ENCODE data around the gene PSTPIP1. TPM values are rescaled to one million over a fixed set of nuclear protein-coding genes. Genes with fewer than 3 reads are reported as not detected.

The PSTPIP1 gene
- total RNA-seq, 1 experiment from 2014 or later, result not detected

DNA sequence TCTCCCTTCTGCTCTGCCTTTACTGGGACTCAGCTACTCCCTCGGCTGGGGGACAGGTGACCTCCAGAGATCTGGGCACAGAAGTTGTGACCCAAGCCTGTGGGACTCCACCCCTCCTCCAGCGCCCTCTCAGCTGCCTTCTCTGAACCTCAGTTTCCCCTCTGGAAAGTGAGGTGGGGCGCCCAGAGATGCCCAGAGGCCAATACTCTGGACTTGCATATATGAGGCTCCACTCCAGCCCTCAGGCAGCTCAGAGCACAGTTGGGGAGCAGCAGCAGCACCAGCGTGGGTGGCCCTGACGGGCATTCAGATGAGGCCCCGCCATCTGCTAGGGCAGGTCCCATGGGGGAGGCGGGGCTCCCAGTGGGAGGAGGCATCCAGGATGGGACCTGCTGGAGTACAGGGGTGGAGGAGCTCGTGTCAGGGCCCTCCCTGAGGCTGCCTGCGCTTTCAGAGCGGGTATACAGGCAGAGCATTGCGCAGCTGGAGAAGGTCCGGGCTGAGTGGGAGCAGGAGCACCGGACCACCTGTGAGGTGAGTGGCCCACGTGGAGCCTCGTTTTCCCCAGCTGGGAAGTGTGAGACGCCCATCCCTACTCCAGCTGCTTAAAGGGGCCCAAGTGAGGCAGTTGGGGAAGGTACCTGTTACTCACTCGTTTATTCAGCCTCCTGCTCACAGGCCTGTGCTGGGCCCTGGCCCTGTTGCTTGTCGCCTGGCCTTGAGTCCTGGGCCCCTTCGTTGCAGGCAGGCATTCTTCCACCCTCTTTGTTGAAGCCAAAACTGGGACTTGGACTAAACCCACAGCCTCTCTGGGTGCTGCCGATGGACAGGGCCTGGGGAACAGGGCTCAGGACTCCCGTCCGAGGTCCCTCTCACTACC, 35.4 kb downstream of the PSTPIP1 start:
- DNase-seq (ENCODE audit: low read depth), result no peak

DNA sequence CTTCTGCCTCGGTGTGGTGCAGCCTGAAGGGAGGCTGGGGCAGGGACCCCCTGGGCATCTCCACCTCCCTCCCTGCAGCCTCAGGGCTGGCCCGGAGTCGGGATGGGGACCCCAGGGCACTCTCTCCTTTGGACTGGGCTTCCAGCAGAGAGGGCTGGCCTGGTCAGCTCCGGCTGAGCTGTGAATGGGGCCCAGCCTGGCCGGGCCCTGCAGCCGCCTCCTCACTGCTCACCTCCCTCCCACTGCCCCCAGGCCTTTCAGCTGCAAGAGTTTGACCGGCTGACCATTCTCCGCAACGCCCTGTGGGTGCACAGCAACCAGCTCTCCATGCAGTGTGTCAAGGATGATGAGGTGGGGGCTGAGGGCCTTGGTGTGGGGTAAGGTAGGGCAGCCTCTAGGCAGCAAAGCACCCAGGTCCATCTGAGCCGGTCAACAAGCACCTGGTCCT, 36.0 kb downstream of the PSTPIP1 start:
- DNase-seq (ENCODE audit: low read depth), result no peak

DNA sequence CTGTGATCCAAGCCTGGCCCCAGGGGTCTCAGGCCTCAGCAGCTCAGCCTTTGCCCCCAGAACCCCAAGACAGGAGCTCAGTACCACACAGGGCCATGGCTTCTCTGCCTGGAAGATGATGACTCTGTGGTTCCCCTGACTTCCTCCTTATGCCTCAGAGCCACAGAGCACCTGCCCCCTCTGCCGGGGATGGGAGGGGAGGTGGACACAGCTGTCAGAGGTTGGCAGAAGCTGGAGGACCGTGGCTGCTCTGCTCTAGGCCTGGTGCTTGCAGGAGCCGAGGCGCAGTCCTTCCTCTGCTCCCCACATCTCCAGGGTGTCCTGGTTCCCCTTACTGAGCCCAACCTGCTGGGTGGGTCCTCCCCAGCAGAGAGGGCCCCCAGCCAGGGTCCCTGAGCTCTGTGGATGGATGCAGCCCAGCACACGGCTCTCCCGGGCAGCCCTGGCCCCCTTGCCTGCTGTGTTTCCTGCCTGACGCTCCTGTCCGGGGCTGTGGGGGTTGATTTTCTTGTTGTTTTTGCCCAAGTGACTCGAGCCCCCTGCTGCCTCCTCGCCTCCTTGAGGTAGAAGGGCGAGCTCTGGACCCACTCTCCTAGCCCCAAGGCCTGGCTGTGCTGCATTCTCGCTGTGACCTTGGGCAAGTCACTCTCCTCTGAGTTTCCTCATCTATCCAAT, 36.6 kb downstream of the PSTPIP1 start:
- peak; percentile 61 for DNase-seq (ENCODE audit: low read depth)

DNA sequence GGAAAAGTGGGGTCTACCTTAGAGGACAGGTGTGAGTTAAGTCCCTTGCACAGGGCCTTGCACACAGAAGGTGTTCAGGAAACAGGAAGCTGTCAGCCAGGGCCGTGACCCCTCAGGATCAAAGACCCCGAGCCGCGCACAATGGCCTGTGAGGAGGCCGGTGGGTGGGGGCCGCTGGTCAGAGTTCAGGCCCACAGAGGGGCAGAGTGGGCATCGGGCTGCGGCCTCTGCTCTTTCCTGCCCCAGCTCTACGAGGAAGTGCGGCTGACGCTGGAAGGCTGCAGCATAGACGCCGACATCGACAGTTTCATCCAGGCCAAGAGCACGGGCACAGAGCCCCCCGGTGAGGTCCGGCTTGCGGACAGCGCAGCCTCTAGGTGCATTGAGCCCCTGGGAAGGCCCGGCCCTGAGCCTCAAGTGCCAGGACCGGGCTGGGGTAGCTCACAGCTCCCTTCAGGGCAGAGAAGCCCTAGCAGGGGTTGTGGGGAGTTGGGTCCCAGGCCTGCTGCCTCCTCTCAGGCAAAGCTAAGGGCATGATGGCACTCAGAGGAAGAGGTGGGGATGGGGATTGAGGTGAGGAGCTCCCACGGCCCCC, 37.2 kb downstream of the PSTPIP1 start:
- DNase-seq (ENCODE audit: low read depth), result no peak

DNA sequence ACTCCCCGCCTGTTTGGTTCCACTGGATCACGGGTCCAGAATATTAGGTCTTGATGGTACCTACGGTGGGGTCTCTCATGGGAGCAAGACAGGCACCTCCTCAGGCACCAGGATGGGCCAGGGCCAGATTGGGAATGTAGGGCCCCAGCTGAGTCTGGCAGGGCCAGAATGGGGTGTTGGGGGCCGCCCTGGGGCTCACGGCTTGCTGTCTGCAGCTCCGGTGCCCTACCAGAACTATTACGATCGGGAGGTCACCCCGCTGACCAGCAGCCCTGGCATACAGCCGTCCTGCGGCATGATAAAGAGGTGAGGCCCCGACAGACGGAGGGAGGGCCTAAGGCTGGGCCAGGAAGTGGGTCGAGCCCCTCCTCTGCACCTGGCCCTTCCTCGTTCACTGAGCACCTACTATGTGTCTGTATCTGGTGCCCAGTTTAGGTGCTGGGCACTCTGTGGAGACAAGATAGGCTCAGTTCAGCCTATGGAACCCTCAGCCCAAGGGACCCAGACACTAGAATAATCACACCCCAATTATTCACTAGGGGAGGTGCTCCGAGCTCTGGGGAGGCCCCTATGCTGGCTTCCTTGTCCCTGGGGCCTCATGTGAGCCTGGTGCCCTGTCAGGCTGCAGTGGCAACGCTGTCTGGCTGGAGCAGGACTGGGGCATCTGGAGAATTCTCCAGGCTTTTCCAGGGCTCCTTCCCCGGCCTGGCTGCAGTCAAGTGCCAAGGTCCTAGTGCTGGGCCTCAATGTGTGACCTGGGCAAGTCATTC, 37.9 kb downstream of the PSTPIP1 start:
- DNase-seq (ENCODE audit: low read depth), result no peak

DNA sequence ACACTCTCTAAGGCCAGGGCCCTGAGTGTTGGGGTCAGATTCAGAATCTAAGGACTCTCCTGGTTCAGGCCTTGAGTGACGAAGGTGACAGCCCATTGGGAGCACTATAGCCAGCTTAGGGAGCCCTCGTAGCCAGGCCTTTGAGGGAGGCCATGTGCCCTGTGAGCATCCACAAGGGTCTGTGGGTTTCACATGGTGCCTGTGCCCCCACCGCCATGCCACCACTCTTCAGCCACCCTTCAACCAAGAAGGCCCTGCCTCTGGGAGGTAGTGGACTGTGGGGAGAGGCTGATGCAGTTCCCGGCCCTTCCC, 38.4 kb downstream of the PSTPIP1 start:
- no peak for DNase-seq (ENCODE audit: low read depth)

DNA sequence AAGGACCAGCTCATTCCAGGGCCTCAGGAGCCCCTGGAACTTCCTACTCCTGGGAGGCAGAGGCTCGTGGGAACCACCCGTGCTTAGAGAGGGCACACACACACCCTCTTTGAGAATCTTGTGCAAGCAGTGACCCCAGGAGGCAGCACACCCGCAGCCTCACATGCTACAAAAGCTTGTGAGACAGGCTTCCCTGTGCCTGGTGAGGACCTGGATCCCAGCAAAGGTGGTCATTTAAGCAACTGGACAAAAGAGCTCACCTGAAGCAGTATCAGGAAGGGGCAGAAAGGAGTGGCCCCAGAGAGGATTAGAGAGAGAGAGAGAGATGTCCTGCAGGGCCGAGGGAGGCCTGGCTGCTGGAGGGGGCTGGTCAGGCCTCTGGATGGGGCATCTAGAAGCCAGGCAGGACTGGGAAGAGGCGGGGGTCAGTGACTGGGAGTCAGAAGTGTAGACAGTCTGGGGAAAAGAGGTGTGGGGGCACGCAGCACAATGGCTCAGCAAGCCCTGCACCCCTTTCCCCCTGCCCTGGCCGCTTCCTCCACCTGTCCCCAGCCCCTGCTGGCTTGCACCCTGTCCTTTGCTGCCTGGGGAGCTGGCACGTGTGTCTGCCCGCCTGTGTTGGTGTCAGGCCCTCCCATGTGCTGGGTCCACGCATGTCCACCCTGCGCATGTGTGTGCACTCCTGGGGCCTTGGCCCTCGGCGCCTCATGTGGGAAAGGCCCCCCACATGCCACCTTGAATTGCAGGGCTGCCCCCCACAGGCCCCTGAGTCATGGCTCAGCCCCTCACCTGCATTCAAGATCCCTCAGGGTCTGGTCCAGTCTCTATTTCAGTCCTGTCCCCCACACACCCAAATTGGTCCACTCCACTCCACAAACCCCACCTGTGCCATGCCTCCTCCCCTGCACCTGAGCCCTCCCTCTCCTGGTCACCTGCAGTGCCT, 39.1 kb downstream of the PSTPIP1 start:
- no peak for DNase-seq (ENCODE audit: low read depth)

DNA sequence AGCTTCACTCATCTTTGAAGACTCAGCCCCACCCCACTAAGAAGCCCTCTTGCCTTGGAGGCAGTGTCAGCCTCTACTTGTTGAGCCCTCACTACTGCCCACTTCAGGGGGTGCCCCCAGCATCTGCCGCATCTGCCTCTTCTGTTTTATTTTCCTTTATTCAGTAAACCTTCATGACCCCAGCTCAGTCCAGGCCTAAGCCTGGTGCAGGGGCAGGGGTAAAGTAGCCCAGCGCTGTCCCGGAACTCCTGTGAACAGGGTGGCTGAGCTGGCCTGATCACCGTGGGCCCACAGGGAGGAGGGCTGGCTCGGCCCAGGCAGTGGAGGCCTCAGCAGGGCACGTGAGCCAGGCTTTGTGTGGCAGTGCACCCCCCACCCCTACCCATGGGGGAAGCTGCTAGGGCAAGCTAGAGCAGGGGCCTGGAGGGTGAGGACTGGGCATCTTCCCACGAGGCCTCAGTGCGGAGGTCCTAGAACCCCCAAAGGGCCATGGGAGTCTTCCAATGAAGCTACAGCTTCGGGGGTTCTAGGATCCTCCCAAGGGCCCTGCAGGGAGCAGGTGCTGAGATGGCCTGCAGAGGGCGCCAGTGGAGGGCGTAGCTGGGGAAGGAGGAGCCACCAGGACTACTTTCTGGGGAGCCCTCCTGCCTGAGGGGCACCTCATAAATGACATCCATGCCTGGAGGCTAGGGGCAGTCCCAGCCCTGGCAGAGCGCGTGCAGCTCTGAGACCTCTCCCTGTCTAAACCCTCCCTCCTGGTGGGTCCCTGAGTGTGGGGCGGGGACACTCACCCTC, 40.0 kb downstream of the PSTPIP1 start:
- no peak for DNase-seq (ENCODE audit: low read depth)

DNA sequence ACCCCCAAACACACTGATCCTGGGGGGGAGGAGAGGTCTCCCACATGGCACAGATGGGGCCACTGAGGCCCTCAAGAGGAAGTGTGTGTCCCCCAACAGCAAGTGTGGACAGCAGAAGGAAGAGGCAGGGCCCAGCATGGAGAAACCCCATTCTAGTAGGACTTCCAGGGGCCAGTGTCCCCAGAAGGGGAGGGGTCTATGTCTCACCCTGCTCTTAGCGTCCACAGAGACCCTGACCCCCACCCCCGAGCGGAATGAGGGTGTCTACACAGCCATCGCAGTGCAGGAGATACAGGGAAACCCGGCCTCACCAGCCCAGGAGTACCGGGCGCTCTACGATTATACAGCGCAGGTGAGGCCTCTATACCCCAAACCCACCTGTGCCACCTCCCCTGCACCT, 40.7 kb downstream of the PSTPIP1 start:
- no peak for DNase-seq (ENCODE audit: low read depth)

DNA sequence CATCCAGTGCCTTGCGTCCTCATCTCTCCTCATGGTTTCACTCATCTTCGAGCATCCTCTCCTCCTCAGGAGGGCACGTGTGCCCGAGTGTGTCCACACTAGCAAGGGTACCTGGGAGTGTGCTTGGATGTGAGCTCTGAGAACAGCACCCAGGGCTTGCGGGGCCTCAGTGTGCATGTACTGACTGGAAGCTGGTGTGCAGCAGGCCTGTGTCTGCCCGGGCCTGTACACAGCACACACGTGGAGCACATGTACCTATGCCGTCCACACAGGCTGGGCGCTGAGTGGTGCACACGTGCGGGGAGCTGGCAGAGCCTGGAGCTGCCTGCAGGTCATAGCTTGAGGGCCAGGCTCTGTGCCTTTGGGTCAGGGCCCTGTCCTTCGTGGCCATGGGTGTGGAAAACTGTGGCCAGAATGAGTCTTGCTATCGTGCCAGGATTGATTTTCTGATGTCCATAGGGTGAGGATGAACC, 41.1 kb downstream of the PSTPIP1 start:
- DNase-seq (ENCODE audit: low read depth), result no peak

DNA sequence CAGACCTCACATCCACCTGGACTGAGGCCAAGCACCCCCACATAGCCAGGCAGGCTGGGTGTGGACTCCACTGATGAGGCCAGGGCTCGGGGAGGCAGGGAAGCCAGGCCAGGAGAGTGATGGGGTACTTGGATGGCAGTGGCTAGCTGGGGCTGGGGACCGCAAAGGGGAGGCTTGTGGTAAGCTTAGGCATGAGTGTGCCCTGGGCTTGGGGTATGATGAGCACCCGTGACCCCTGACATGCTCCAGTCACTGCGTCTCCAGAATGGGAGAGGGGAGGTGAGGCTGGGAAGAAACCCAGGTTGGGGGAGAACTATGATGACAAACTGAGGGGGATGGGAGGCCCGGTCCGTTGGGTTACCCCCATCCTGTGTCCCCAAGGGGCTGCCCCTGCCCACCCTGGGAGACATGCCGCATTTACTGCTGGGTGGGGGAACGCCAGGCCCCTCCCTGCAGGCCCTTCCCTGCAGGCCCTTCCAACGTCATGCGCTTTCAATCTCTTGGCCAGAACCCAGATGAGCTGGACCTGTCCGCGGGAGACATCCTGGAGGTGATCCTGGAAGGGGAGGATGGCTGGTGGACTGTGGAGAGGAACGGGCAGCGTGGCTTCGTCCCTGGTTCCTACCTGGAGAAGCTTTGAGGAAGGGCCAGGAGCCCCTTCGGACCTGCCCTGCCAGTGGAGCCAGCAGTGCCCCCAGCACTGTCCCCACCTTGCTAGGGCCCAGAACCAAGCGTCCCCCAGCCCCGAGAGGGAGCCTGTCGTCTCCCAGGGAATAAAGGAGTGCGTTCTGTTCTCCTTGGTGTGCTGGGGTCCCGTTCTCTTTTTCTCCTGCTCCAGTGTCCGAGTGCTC, 41.8 kb downstream of the PSTPIP1 start:
- no peak for DNase-seq (ENCODE audit: low read depth)

DNA sequence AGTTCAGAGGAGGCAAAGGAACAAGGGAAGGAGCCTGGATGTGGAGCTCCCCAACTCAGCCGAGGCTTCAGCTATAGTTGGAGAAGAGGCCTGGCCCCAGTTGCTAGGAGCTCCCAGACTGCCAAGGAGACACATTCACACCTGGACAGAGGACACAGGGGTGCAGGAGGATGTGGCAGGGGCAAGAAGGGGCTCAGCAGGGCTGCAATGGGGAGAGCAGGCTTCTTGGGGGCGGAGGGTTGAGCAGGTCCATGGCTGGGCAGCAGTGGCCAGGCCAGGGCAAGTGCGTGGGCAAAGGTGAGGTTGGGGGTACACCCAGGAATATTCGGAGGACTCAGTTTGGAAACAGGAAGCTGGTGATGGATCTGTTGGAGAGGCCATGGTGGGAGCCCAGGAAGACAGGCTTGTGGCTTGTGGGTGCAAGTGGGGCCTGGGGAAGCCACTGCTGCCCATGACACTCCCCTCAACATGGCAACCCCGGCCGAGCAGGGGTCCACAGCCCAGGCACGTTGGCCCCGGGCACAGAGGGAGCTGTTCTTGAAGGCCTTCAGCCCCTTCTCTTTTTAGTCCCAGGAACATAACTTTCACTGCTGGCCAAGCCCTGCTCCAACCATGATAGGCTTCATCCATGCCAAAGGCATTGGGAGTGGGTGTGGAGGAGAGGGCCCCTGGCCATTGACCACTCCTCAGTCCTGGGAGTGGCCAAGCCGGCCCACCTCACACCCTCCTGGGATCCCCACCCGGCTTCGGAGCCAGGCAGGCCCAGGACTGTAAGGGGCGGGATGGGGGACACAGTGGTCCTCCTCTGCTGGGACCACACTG, 42.7 kb downstream of the PSTPIP1 start:
- DNase-seq (ENCODE audit: low read depth), result no peak

DNA sequence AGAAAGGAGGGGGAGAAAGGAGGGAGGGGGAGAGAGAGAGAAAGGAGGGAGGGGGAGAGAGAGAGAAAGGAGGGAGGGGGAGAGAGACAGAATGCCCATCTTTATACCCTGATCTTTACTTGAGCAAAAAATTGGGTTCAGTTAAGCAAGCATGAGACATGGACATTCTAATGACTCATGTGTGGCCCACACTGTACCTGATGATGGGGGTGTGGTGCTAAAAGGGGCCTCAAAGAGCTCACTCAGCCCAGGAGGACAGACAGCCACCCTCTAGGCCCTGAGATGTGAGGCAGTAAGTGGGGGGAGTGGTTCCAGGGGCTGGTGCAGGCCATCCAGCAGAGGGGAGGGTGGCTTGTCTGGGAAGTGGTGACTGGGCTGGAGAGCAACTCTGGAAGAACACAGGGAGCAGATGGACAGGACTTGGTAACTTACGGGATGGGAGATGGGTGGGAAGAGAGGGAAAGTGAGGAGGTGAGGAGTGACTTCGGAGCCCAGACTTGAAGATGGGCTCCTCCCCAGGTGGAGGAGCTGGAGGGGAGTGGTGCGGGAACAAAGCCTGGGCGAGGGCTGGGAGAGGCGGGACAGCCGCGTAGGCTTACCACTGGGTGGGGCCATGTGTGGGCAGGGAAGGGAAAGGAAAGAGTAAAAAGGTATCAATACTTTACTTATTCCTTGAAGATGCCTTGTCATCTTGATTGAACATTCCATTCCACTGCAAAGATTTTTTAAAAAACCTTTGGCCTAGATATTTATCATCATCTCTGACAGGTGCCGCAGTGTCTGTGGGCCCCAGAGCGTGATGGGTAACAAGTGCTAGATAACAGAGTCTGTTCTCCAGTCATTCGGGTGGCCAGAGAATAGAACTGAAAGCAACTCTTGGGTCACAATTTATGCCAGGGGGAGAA, 43.6 kb downstream of the PSTPIP1 start:
- DNase-seq (ENCODE audit: low read depth), result no peak

DNA sequence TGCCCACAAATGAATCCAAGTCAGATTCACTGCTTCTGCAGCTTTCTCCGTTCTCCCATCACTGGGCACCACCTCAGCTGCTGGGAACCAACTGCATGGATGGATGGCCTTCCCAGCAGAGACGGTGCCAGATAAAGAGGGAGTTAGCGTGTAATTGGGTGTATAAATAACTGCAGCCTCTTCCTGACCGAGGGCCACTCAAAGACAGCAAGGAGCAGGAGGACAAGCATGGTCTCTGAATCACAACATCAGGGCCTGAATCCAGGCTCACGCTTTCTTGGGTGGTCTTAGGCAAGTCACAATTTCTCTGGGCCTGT, 44.2 kb downstream of the PSTPIP1 start:
- DNase-seq (ENCODE audit: low read depth), result no peak

DNA sequence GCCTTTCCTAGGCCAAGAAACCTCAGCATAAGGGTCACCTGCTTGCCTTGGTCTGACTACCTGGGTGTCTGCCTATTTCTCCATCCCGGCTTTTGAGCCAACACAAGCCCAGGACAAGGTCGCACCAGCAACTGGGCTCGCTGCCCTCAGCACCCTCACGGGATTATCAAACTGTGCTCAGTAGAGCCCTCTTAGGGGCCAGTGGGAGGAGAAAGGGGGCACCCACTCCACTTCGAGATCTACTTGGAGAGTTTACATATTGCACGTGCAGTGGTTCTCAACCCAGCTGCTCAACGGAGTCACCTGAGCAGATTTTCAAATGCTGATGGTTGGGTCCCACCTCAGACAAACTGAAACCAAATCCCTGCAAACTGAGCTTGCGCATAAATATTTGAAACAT, 44.9 kb downstream of the PSTPIP1 start:
- no peak for DNase-seq (ENCODE audit: low read depth)

DNA sequence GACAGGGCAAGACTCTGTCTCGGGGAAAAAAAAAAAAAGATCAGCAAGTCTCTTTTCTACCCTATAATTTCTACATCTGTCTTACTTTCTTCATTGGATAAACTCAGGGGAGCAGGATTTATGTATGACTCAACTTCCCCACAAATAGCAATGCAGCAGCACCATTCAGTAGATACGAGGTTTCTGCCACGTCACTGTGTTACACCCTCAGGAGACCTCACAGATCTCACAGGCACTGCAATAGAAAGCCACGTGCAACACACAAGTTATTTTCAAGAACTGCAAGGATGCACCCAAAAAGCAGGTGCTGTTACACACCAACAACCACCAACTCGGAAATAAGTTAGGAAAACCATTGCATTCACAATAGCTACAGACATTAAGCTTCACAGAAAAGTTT, 45.7 kb downstream of the PSTPIP1 start:
- DNase-seq (ENCODE audit: low read depth), result no peak

Data from HT1080 (cell line).